Panc1 (cell line): Measurements from ENCODE around the gene DEPDC1. TPM values are rescaled to one million over a fixed set of nuclear protein-coding genes. Genes with fewer than 3 reads are reported as not detected.

Experiments used
- ATAC-seq: fragments of 200-7000 bp; cut with Tn5 transposase; 2 replicates; pipeline ENCODE4 v1.9.1; 2020; ENCODE audit warnings: mild to moderate bottlenecking, moderate library complexity
- BruUV-seq: library from RNA; stranded (reverse); fragments of 400-500 nt; replicated peaks from 2 replicates; lab custom pipeline; 2021; lab: Mats Ljungman, UMichigan
- CTCF ChIA-PET: fragments of 300-600 bp; sonication (Branson Sonifier 250); formaldehyde crosslinking; loops from one replicate; lab custom pipeline; 2022; ENCODE audit warnings: antibody characterized with exemption; lab: Charles Lee
- POLR2A ChIA-PET: fragments of 300-600 bp; sonication (Branson Sonifier 250); formaldehyde crosslinking; loops from one replicate; lab custom pipeline; 2022; ENCODE audit warnings: antibody characterized with exemption; lab: Charles Lee
- DNase-seq: peaks from one replicate; pipeline ENCODE4 v3.0.0-alpha.2; 2010; ENCODE audit warnings: low read depth, low spot score
- H3K27ac ChIP-seq: 2 replicates; pipeline ENCODE4 v1.5.1; 2011; ENCODE audit warnings: mild to moderate bottlenecking, low read length, inconsistent platforms
- H3K27me3 ChIP-seq: fragments of 200-500 bp; sonication (Bioruptor generic); 2 replicates; pipeline ENCODE4 v1.6.0; 2014; ENCODE audit warnings: low read length, inconsistent platforms; ENCODE audit not compliant: control insufficient read depth, insufficient read depth
- H3K36me3 ChIP-seq: fragments of 200-500 bp; sonication (Bioruptor generic); 2 replicates; pipeline ENCODE4 v1.5.1; 2014; ENCODE audit warnings: inconsistent platforms, mild to moderate bottlenecking, low read length, moderate library complexity; ENCODE audit not compliant: control insufficient read depth, insufficient read depth
- H3K4me1 ChIP-seq: 2 replicates; pipeline ENCODE4 v1.5.1; 2011; ENCODE audit warnings: inconsistent platforms, mild to moderate bottlenecking, low read length, moderate library complexity; ENCODE audit not compliant: control insufficient read depth, insufficient read depth
- H3K4me3 ChIP-seq, 2 experiments: 2 replicates each; pipeline ENCODE4 v1.5.1; 2011 to 2012; ENCODE audit warnings: low read depth in 2 of 2, low read length in 2 of 2, mild to moderate bottlenecking in 2 of 2, inconsistent platforms in 1 of 2, moderate library complexity in 1 of 2
- H3K9me3 ChIP-seq: fragments of 200-500 bp; sonication (Bioruptor generic); 2 replicates; pipeline ENCODE4 v1.5.1; 2014; ENCODE audit warnings: low read depth, mild to moderate bottlenecking, inconsistent platforms, low read length, moderate library complexity; ENCODE audit not compliant: control insufficient read depth, insufficient read depth
- POLR2AphosphoS5 ChIP-seq: IDR thresholded peaks from 2 replicates; pipeline ENCODE4 v1.6.1; 2012; ENCODE audit warnings: mild to moderate bottlenecking, low read depth, low read length, moderate library complexity
- SIN3A ChIP-seq: IDR thresholded peaks from 2 replicates; pipeline ENCODE4 v1.6.1; 2012; ENCODE audit warnings: low read depth, mild to moderate bottlenecking, low read length, moderate library complexity, borderline replicate concordance; ENCODE audit not compliant: insufficient read depth
- TCF7L2 ChIP-seq: IDR thresholded peaks from 2 replicates; pipeline ENCODE4 v1.6.1; 2011; ENCODE audit warnings: mild to moderate bottlenecking, low read depth, low read length, inconsistent platforms
- in situ Hi-C: cut with HindIII; loops from 2 replicates; pipeline ENCODE4 v1.10.0; 2016; ENCODE audit warnings: low sequenced_read_pairs, low pct_unique_long_range_greater_than_20kb
- intact Hi-C: fragments of 100-400 bp; cut with micrococcal nuclease; formaldehyde crosslinking; loops from one replicate; pipeline ENCODE4 v1.10.0; 2022; ENCODE audit not compliant: unreplicated experiment
- total RNA-seq: library from RNA; stranded (reverse); gene quantifications from one replicate; pipeline ENCODE4 v1.2.1, GENCODE V29; 2021; ENCODE audit not compliant: unreplicated experiment
- TF ChIP-seq, protein P1 (sequence below), 2 experiments: IDR thresholded peaks; 2 replicates each; pipeline ENCODE4 v1.6.1; 2011 to 2012; ENCODE audit warnings: low read depth in 2 of 2, control low read depth in 1 of 2, low read length in 1 of 2, mild to moderate bottlenecking in 1 of 2, moderate library complexity in 1 of 2; ENCODE audit not compliant: insufficient read depth in 1 of 2
- TF ChIP-seq, protein P2 (sequence below): fragments of 450-650 bp; IDR thresholded peaks from 2 replicates; pipeline ENCODE4 v1.5.1; 2017; ENCODE audit warnings: mild to moderate bottlenecking

Gene DEPDC1
- total RNA-seq, 1 experiment from 2014 or later = 43.0 TPM

DNA sequence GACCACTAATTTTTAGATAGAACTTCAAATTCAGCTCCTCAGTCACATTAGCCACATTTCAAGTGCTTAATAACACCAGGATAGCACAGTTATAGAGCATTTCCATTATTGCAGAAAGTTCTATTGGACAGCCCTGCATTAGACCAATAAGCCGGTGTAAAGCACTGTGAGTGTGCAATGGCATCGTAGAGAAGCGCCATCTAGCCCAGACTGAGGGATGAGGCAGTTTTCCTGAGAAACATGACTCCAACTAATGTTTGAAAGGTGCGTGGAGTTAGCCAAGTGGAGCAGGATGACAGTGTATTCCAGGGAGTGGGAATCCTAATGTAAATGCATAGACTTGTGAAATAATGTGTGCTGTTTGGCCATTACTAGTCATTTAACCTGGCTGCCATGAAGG, 54.9 kb downstream of the DEPDC1 start:
- DNase-seq = no peak
- no TSS peak for BruUV-seq
- no peaks in the 10 kb centered on the region for H3K36me3 ChIP-seq
- H3K27me3 ChIP-seq = no peaks in the 10 kb centered on the region; the same call in 1 of the 2 replicates
- no peaks in the 10 kb centered on the region for H3K4me1 ChIP-seq
- H3K9me3 ChIP-seq = no peaks in the 10 kb centered on the region
- no peak for ATAC-seq
- no peak overlapping the region for H3K4me3 ChIP-seq
- POLR2A ChIA-PET = no interaction called here
- intact Hi-C loops (loop anchor here (10.0 kb wide), 1 partner anchor 97 kb away; no protein-coding TSS in a partner anchor), in situ Hi-C loops (no loop called here)
- H3K27ac ChIP-seq = no peak overlapping the region
- TF ChIP-seq, protein P1, sequence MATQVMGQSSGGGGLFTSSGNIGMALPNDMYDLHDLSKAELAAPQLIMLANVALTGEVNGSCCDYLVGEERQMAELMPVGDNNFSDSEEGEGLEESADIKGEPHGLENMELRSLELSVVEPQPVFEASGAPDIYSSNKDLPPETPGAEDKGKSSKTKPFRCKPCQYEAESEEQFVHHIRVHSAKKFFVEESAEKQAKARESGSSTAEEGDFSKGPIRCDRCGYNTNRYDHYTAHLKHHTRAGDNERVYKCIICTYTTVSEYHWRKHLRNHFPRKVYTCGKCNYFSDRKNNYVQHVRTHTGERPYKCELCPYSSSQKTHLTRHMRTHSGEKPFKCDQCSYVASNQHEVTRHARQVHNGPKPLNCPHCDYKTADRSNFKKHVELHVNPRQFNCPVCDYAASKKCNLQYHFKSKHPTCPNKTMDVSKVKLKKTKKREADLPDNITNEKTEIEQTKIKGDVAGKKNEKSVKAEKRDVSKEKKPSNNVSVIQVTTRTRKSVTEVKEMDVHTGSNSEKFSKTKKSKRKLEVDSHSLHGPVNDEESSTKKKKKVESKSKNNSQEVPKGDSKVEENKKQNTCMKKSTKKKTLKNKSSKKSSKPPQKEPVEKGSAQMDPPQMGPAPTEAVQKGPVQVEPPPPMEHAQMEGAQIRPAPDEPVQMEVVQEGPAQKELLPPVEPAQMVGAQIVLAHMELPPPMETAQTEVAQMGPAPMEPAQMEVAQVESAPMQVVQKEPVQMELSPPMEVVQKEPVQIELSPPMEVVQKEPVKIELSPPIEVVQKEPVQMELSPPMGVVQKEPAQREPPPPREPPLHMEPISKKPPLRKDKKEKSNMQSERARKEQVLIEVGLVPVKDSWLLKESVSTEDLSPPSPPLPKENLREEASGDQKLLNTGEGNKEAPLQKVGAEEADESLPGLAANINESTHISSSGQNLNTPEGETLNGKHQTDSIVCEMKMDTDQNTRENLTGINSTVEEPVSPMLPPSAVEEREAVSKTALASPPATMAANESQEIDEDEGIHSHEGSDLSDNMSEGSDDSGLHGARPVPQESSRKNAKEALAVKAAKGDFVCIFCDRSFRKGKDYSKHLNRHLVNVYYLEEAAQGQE (IDR thresholded peaks at IDR 0.05; ENCODE audit: insufficient read depth in 1 of 2, low read depth in 2 of 2, low read length in 1 of 2) = no peak
- TF ChIP-seq, protein P2, sequence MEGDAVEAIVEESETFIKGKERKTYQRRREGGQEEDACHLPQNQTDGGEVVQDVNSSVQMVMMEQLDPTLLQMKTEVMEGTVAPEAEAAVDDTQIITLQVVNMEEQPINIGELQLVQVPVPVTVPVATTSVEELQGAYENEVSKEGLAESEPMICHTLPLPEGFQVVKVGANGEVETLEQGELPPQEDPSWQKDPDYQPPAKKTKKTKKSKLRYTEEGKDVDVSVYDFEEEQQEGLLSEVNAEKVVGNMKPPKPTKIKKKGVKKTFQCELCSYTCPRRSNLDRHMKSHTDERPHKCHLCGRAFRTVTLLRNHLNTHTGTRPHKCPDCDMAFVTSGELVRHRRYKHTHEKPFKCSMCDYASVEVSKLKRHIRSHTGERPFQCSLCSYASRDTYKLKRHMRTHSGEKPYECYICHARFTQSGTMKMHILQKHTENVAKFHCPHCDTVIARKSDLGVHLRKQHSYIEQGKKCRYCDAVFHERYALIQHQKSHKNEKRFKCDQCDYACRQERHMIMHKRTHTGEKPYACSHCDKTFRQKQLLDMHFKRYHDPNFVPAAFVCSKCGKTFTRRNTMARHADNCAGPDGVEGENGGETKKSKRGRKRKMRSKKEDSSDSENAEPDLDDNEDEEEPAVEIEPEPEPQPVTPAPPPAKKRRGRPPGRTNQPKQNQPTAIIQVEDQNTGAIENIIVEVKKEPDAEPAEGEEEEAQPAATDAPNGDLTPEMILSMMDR = no peak
- TF ChIP-seq TCF7L2 = no peak
- TF ChIP-seq POLR2AphosphoS5 = no peak
- no peak for TF ChIP-seq SIN3A
- CTCF ChIA-PET = interaction anchor here (1.2 kb wide), 1 partner anchor 322 kb away, joined by 7 read pairs; no protein-coding TSS in a partner anchor

DNA sequence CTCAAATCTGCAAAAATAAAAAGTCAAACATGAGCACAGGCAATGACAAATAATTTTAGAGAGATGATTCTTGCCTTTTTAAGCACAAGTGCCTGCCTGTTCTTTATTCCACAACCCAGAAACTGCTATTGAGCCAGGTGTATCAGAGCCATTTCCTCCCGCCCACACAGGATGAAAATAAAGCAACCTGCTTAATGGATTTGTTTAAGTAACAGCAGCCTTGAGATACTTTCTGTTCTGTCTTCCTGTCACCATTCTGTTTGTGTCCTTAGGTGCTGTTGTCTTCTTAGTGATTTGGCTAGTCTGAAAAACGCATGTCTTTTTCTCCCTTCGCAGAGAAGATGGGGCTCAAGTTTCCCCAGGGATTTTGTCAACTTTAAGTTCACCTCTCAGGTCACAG, 58.6 kb downstream of the DEPDC1 start:
- H3K36me3 ChIP-seq = no peaks in the 10 kb centered on the region
- ChIA-PET POLR2A (no interaction called here), CTCF (no interaction called here)
- ATAC-seq = no peak
- no peaks in the 10 kb centered on the region for H3K4me1 ChIP-seq
- no peaks in the 10 kb centered on the region; the same call in none of the 2 replicates for H3K27me3 ChIP-seq
- no TSS peak for BruUV-seq
- no peak for DNase-seq
- TF ChIP-seq, protein P1 (IDR thresholded peaks at IDR 0.05; ENCODE audit: insufficient read depth in 1 of 2, low read depth in 2 of 2, low read length in 1 of 2) = no peak
- TF ChIP-seq, protein P2 = no peak
- no peak for TF ChIP-seq POLR2AphosphoS5
- TF ChIP-seq SIN3A = no peak
- TF ChIP-seq TCF7L2 = no peak
- H3K4me3 ChIP-seq = no peak overlapping the region
- intact Hi-C loops (no loop called here), in situ Hi-C loops (no loop called here)
- H3K9me3 ChIP-seq = no peaks in the 10 kb centered on the region
- no peak overlapping the region for H3K27ac ChIP-seq
